Measurements from ENCODE around the gene NRG4.

The NRG4 gene

GRCh38 chr15:75948761-75949296 lies 63.4 kb downstream of the NRG4 start:
- H3K9ac ChIP-seq: no peak overlapping the region
- no peak overlapping the region for H3K27ac ChIP-seq
- no peak for TF ChIP-seq CTCF (conservative IDR thresholded peaks at IDR 0.05; ENCODE audit: low read depth, low read length)
- no peaks in the 10 kb centered on the region for H3K27me3 ChIP-seq (ENCODE audit: insufficient read depth, low read depth)
- no peak overlapping the region for H3K4me2 ChIP-seq
- no peaks in the 10 kb centered on the region for H3K4me1 ChIP-seq (ENCODE audit: low read depth, poor library complexity, severe bottlenecking)
- no peak overlapping the region for H3K4me3 ChIP-seq (IDR thresholded peaks at IDR 0.05; ENCODE audit: insufficient read depth, low read depth, low read length)
- H2AFZ ChIP-seq (ENCODE audit: low read depth): no peak overlapping the region
- no peaks in the 10 kb centered on the region for H3K79me2 ChIP-seq (ENCODE audit: insufficient read depth, low read depth)
- H3K36me3 ChIP-seq (ENCODE audit: insufficient read depth): no peaks in the 10 kb centered on the region
- H4K20me1 ChIP-seq (ENCODE audit: insufficient read depth): no peaks in the 10 kb centered on the region

DNA sequence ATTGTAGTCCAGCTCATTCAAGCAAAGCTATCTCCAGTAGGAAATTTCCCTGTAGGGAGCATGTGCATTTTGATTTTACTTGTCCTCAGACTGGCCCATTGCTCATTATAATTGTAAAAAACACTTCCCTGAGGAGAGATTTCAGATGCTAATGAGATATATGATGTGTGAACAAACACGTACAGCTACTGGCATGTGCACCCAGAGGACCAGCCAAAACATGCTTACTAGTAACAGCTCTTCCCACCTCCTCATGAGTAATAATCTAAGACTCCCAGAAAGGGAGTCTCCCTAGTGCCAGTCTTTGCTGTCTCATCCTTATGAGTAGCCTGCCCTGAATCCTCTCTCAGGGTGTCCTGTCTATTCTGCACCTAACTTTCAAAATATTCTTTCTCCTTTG lies 65.1 kb downstream of the NRG4 start:
- TF ChIP-seq CTCF (conservative IDR thresholded peaks at IDR 0.05; ENCODE audit: low read depth, low read length): no peak
- H3K9ac ChIP-seq: no peak overlapping the region

GRCh38 chr15:75945953-75946352 lies 66.3 kb downstream of the NRG4 start:
- Histone ChIP-seq H3K27me3 (ENCODE audit: insufficient read depth, low read depth) (no peaks in the 10 kb centered on the region), H3K79me2 (ENCODE audit: insufficient read depth, low read depth) (no peaks in the 10 kb centered on the region), H3K36me3 (ENCODE audit: insufficient read depth) (no peaks in the 10 kb centered on the region), H3K9ac (no peak overlapping the region), H3K27ac (no peak overlapping the region), H3K4me1 (ENCODE audit: low read depth, poor library complexity, severe bottlenecking) (no peaks in the 10 kb centered on the region), H2AFZ (ENCODE audit: low read depth) (no peak overlapping the region), H3K4me3 (IDR thresholded peaks at IDR 0.05; ENCODE audit: insufficient read depth, low read depth, low read length) (no peak overlapping the region), H3K4me2 (no peak overlapping the region), H4K20me1 (ENCODE audit: insufficient read depth) (no peaks in the 10 kb centered on the region)
- TF ChIP-seq CTCF (conservative IDR thresholded peaks at IDR 0.05; ENCODE audit: low read depth, low read length): no peak

More for the DNA sequence above, 65.1 kb downstream of the NRG4 start:
- H3K27ac ChIP-seq: no peak overlapping the region
- H4K20me1 ChIP-seq (ENCODE audit: insufficient read depth): no peaks in the 10 kb centered on the region
- no peak overlapping the region for H3K4me3 ChIP-seq (IDR thresholded peaks at IDR 0.05; ENCODE audit: insufficient read depth, low read depth, low read length)
- H3K27me3 ChIP-seq (ENCODE audit: insufficient read depth, low read depth): no peaks in the 10 kb centered on the region
- H3K36me3 ChIP-seq (ENCODE audit: insufficient read depth): no peaks in the 10 kb centered on the region
- H2AFZ ChIP-seq (ENCODE audit: low read depth): no peak overlapping the region
- no peak overlapping the region for H3K4me2 ChIP-seq
- no peaks in the 10 kb centered on the region for H3K79me2 ChIP-seq (ENCODE audit: insufficient read depth, low read depth)
- H3K4me1 ChIP-seq (ENCODE audit: low read depth, poor library complexity, severe bottlenecking): no peaks in the 10 kb centered on the region

DNA sequence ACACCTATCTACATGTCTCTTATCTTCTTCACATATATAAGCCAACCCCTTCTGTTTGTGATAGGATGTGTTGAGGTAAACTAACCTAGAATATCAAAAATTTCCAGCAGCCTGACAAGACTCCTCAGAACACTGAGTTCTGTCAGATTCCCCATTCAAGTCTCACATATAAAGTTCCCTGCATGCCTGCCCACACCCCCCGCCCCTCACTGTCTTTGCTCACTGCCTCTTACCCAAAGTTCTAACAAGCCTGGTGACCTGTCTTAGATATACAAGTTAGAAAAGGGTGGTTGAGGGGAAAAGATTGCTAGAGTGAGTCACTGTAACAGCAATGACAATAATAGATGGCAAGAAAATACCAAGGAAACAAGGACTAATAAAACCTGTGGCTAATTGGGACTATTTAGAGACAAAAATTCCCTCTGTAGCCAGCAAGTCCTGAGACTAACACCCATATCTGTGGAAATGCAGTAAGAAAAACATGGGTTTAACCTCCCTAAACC lies 68.5 kb downstream of the NRG4 start:
- H3K9ac ChIP-seq: no peak overlapping the region
- no peaks in the 10 kb centered on the region for H4K20me1 ChIP-seq (ENCODE audit: insufficient read depth)
- no peaks in the 10 kb centered on the region for H3K27me3 ChIP-seq (ENCODE audit: insufficient read depth, low read depth)
- H3K36me3 ChIP-seq (ENCODE audit: insufficient read depth): no peaks in the 10 kb centered on the region
- H3K4me2 ChIP-seq: no peak overlapping the region
- H2AFZ ChIP-seq (ENCODE audit: low read depth): no peak overlapping the region
- no peaks in the 10 kb centered on the region for H3K4me1 ChIP-seq (ENCODE audit: low read depth, poor library complexity, severe bottlenecking)
- no peak overlapping the region for H3K4me3 ChIP-seq (IDR thresholded peaks at IDR 0.05; ENCODE audit: insufficient read depth, low read depth, low read length)
- H3K79me2 ChIP-seq (ENCODE audit: insufficient read depth, low read depth): no peaks in the 10 kb centered on the region
- no peak for TF ChIP-seq CTCF (conservative IDR thresholded peaks at IDR 0.05; ENCODE audit: low read depth, low read length)
- no peak overlapping the region for H3K27ac ChIP-seq
